GM20431 (cell line): ENCODE data around the gene IGF2BP2.
"Not testable (repeated sequence)": the region's sequence is repeated elsewhere in the genome, so short reads cannot be mapped to it uniquely, and the experiment has no call there.

ENCODE experiments used
- in situ Hi-C: fragments of 300-500 bp; cut with MseI, MboI; formaldehyde crosslinking; loops from one replicate; pipeline ENCODE4 v1.15.0; 2020; ENCODE audit warnings: low sequenced_read_pairs; ENCODE audit not compliant: unreplicated experiment

The IGF2BP2 gene

DNA sequence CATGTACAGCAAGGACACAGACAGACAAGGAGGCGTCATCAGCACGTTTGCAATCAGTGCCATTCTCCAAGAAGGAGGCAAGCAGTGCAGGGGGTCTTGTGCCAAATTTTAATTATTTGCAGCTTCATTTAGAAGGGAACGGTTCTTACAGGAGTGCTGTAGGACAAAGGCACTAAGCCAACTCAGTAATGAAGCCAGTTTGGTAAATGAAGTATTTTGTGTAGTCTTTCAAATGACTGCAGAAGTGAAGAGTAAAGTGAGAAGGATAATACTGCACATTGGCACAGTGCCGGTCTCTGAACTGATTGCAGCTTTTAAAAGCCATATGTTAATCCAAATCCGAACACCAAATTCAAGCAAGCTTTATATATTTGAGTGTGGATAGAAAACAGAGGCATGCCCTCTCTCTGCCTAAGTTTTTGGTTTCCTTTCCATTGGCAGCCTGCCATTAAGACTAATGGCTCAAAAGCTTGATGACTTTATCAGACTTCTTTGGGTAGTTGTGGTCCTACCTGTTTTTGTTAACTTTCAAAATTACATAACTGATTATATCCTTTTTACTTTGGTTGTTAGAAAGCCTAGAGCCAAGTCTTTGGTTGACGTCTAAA is 137.5 kb downstream of the IGF2BP2 start:
- in situ Hi-C loops, result no loop called here

DNA sequence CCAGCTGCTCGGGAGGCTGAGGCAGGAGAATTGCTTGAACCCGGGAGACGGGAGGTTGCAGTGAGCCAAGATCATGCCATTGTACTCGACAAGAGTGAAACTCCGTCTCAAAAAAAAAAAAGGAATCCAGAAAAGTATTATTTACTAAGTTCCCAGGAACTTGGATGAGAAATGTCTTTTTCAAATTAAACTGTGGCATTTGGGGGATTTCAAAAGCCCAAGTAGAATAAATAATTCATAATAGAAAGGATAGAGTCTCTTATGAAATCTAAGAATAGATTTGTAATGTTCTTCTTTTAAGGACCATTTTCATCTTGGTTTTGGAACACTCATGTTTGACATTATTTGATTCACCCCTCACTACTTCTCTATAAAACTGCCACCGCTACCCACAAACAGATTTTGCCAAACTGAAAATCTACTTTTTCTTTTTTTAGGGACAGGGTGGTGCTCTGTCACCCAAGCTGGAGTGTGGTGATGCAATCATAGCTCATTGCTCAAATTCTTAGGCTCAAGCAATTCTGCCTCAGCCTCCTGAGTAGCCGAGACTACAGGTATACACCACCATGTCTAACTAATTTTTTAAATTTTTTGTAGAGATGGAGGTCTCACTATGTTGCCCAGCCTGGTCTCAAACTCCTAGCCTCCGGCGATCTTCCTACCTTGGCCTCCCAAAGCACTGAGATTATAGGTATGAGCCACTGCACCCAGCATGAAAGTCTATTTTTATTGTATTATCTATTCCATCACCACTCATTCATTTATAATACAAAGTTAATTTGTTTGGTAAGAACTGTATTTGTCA is 139.4 kb downstream of the IGF2BP2 start:
- in situ Hi-C loops, result no loop called here

DNA sequence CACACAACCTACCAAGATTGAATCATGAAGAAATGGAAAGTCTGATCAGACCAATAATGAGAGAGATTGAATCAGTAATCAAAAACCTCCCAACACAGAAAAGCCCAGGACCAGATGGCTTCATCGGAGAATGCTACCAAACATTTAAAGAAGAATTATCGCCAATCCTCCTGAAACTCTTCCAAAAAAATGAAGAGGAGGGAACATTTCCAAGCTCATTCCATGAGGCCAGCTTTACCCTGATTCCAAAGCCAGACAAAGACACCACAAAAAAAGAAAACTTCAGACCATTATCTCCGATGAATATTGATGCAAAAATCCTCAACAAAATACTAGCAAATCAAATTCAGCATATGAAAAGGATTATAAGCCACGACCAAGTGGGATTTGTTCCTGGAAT is 144.6 kb downstream of the IGF2BP2 start:
- in situ Hi-C loops, result no loop called here

DNA sequence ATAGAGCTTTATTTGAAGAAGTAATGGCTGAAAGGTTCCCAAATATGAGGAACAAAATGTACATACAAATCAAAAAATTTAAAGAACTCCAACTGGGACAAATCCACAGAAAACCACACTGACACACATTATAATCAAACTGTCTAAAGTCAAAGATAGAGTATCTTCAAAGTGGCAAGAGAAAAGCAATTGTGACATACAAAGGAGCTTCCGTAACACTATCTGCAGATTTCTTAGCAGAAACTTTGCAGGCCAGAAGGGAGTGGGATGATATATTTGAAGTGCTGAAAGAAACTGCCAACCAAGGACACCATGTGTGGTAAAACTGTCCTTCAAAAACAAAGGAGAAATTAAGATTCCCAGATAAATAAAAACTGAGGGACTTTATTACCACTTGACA is 146.8 kb downstream of the IGF2BP2 start:
- in situ Hi-C loops, result no loop called here

DNA sequence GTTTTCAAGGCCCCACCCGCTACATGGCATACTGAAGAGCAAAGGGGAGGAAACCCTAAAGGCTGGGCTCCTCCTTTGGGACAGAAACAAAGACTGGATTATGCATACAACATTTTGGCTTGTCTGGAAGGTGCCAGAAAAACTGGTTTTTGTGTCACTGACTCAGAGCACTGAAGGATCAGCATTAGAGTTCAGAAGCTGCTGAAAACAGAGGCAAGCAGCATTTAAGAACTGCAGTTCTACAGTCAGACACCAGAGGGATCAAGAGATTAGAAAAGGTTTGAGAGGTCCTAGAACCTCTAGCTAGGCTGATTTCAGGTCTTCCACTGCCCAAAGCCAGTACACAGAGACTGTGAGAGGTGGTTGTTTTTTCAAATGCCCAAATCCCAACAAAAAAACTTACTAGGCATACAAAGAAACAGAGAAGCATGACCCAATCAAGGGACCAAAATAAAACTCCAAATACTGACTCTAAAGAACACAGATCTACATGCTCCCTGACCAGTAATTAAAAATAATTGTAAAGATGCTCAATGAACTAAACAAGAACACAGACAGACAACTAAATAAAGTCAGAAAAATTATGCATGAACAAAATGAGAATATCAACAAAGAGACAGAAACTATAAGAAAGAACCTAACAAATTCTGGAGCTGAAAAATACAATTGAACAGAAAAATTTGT is 147.6 kb downstream of the IGF2BP2 start:
- in situ Hi-C loops, result no loop called here

DNA sequence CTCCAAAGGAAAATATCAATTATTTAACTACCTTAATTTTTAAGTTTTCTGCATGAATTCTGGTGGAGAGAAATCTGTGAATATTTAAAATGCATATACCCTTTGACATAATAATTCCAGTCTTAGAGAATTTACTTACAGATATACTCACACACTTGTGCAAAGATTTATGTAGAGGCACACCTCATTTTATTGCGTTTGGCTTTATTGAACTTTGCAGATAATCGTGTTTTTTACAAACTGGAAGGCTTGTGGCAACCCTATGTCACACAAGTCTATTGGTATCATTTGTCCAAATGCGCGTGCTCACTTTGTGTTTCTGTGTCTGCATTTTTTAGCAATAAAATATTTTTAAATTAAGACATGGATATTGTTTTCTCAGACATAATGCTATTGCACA is 157.3 kb downstream of the IGF2BP2 start:
- in situ Hi-C loops, result no loop called here

DNA sequence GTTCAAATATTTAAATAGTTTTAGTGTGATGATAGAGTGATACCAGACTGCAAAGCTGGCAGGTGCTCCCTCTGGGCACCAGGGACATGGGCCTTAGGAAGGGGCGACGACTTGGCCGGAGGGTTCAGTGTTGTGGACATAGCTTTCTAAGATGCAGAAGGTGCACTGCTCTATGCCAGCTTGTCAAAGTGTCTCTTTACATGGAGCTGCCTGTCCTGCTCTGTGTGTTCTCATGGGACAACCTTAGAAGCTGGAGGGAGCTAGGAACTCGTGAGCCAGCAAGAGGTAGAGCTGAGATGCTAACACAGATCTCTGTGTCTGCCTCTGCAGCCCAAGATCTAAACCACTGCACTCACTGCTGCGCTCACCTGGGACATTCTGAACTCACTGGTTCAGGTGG is 160.9 kb downstream of the IGF2BP2 start:
- in situ Hi-C loops, result no loop called here

DNA sequence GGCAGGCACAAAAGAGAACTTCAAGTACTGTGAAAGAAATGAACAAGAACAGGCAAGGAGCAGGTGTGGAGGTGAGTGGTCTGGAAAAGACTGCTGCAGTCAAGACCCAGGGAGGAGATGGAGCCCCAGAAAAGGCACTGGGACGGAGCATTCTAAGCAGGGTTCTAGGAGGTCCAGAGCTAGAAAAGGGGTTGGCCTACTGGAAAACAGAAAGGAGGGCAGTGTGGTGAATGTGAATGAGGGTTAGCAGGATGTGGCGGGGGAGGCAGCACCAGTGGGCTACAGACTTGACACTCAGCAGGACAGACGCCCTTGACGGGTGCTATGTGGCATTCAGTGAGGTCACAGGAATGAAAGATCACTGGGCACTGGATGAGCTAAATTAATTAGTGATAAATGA is 163.1 kb downstream of the IGF2BP2 start:
- in situ Hi-C loops, result no loop called here

DNA sequence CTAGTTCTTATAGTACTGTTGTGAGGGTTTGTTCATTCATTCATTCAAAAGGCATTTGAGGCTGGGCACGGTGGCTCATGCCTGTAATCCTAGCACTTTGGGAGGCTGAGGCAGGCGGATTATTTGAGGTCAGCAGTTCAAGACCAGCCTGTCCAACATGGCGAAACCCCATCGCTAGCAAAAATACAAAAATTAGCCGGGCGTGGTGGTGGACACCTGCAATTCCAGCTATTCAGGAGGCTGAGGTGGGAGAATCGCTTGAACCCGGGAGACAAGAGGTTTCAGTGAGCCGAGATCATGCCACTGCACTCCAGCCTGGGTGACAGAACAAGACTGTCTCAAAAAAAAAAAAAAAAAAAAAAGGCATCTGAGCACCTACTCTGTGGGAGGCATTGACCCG is 163.5 kb downstream of the IGF2BP2 start:
- in situ Hi-C loops, result not testable (repeated sequence)

DNA sequence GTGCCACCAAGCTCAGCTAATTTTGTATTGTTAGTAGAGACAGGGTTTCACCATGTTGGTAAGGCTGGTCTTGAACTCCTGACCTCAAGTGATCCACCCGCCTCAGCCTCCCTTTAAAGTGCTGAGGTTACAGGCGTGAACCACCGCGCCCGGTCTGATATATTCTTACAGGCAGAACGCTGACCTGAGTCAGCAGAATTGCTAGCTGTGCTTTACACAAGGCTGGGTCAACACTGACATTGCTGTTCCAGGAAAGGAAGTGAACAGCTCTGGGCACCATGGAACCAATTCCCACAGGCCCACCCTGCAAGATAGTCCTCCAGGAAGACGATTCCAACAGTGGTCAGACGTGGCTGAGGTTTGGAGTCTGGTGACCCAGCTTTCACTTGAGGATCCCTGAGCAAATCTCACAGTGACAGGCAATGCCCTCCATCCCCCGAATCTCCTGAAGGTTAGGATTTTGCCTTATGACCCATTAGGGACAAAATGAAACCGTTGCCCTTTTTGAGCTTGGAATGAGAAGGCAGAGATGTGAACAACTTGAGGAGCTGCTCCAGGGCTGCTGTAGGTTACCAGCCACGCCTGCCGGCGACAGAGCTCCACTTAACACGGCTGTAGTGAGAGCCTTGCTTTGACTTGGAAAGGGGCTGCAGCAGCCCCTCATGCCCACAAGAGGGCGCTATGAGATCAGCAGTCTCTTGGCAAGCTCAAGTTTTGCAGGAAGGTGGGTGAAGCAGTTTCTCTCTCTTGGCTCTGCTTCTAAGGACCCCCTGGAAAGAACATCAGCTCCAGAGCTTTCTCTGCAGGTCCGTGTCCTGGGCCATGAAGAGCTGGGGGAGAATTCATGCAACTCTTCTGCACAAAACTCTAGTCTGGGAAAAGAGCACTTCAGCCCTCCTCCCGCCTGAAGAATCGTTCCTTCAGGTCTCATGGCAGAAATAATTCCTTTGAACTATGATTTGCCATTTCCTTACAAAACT is 164.6 kb downstream of the IGF2BP2 start:
- in situ Hi-C loops, result no loop called here

DNA sequence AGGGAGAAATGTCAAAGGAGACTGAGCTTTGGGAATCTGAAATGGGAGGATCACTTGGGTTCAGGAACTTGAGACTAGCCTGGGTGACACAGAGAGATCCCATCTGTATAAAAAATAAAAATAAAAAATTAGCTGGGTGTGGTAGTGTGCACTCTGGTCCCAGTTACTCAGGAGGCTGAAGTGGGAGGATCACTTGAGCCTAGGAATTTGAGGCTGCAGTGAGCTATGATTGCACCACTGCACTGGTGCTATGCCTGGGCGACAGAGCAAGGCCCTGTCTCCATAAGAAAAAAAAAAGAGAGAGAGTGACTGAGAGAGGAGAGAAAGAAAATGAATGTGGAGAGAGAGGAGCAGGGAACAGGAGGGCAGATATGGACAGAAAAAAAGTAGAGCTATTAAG is 165.9 kb downstream of the IGF2BP2 start:
- in situ Hi-C loops, result no loop called here

DNA sequence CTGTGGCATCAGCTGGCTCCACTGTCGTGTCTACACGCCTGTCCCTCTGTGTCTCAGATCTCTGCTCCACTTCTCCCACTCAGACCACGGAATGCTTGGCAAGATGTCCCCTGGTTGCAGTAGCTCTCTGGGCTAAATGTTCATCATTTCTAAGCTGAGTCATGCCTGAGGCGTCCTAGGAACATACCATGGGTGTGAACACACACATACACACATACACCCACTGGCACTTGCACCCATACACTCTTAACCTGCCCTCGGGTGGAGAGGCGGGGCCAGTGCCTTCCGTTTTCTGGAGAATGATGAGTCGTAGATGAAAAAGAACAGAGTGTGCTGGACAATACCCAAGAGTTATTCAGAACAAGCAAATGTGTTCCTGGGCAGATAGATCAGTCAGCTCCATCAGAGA is 166.3 kb downstream of the IGF2BP2 start:
- in situ Hi-C loops, result no loop called here

DNA sequence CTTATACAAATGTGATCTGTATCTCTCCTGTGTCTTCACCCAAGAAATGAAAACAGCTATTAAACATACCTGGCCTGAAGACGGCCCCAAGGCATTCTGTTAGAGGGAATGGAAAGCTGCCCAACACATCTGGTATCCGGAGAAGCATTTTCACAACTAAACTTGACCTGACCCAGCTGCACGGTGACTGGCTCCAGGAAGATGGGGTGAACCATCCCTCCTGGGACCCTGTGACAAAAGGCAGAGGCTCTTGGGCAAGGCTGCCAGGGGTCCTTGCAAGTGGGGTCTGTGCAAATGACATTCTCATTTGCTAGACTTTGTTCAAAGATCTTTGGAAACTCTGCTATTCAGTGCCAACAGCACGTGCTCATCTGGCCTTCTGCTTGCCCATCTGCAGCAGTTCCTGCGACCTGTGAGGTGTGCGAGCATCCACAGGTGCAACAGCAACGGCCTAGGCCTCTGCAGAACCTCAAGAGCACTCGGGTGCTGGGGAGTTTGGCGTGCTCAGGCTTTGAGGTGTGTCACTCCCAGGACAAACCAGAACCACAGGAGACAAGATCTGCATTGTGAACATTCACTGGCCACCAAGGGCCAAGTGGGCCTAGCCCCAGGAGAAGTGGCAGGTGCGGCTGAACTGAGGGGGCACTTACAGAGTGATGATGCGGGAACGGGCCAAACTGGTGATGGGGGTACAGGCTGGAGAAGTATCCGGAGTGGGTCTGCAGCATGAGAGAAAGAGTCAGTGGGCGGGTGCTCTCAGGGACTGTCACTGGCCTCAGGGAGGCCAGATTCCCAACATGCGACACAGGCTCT is 166.9 kb downstream of the IGF2BP2 start:
- in situ Hi-C loops, result no loop called here

DNA sequence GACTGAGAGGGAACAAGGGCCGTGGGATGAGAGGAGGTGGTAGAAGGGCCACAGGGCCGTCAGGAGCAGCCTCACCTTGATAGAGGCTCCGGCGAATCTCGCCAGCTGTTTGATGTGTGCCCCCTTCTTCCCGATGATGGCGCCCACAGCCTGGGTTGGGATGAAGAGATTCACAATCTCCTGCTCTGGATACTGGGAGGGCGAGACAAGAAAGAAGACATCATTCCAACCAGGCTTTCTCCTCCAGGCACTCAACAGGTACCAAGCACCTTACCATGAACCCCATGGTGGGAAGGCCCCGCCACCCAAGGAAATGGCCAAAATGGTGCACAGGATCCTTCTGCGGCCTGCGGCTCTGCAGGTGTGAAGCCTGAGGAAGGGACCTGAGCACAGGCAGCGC is 167.6 kb downstream of the IGF2BP2 start:
- in situ Hi-C loops, result no loop called here

DNA sequence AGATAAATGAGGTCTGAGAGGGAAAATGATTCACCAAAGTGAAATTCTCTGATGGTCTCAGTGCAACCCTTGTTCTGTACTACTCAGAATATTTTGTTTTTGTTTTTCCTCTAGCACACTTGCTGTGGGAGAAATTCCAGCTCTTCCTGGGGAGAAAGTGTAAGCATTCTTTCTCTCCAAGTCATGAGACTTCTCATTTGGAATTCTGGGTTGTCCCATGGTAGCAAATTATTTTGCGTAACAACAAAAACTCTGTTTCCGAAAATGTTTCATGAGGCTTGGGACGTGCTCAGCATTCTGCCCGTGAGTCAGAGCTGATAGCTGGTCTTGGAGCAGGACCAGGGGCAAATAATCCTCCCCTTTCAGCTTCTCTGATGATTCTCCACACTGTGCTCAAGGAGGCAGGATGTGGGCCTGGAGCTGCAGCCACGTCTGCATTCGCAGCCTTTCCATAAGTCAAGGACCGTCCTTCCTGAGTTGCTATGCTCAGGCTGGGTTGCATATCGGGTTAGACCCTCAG is 168.5 kb downstream of the IGF2BP2 start:
- in situ Hi-C loops, result no loop called here

DNA sequence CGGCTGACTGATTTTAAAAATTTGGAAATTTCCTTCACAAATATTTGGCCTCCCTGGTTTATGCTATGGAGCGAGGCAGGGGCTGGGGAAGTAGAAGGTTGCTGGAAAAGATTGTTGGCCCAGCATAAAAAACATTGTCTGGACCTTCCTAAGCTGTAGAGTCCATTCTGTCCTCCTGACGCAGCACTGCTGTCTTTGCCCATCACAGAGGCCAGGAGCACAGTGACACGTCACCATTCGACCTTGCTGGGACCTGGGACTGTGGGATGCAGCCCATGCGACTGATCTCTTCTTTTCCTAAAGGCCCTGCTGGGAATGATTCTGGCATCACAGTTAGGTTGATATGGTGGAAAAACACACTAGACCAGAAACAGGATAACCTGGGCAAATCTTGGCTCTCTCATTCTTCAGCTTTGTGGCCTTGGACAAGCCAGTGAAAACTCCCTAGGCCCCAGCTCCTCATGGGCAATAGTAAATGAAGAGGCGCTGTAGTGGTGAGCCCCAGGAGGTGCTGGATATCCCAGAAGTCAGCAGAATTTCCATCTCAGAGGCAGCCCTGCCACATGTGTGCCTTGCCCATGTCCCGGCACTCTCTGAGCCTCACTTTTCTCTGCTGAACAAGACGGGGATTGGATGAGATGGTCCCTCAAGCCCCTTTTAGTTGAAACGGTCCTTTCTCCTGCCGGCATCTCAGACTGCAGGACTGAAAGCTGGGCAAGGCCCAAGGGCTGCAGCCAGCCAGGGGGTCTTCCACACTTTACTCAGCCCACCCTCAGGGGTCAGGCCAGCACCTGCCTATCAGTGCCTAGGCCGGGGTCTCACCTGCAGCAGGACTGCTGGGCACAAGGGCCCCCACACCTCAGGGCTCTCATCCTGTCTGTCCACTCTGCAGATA is 169.2 kb downstream of the IGF2BP2 start:
- in situ Hi-C loops, result no loop called here

DNA sequence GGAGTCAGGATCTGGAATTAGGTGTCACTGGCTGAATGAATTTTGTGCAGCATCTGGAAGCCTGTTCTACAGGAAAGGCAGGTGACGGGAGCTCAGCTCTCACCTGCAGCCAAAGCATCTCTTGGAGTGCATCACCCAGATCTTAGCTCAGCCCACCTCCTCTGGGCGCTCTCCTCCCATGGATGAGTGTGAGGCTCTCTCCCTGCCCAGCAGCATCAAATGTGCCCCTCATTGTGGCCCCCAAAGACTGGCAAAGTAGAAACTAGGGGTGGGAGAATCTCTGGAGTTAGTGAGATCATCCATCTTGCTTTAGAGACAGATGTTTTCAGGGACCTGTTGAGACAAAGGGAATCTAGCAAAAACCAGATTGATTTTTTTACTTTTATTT is 170.1 kb downstream of the IGF2BP2 start:
- in situ Hi-C loops, result no loop called here
